Right atrium auricular region (tissue), 2 donors: Measurements from ENCODE around the gene MCM9. TPM values are rescaled to one million over a fixed set of nuclear protein-coding genes. Genes with fewer than 3 reads are reported as not detected.
A peak's percentile ranks its signal among the peaks of the same experiment; 100 is the strongest.

Experiments used
- DNase-seq: peaks from one replicate; pipeline ENCODE4 v3.0.0-alpha.2; 2019; ENCODE audit warnings: low spot score
- H3K27ac ChIP-seq, 2 donors: fragments of 200-600 bp; sonication (generic); 1 replicate in 1 of 2; 2 replicates in 1 of 2; pipeline ENCODE4 v1.5.1; 2016 to 2019
- H3K27me3 ChIP-seq, 2 donors: fragments of 200-600 bp; sonication (generic); one replicate each; pipeline versions ENCODE4 v1.5.1 to v1.6.0; 2017 to 2019
- H3K36me3 ChIP-seq: fragments of 200-600 bp; sonication (generic); one replicate; pipeline ENCODE4 v1.5.1; 2016
- H3K4me1 ChIP-seq, 2 donors: fragments of 200-600 bp; sonication (generic); one replicate each; pipeline versions ENCODE4 v1.5.1 to v1.6.0; 2017 to 2019
- H3K4me3 ChIP-seq, 2 donors: fragments of 200-600 bp; sonication (generic); 1 replicate in 1 of 2; 2 replicates in 1 of 2; pipeline ENCODE4 v1.5.1; 2017 to 2019; ENCODE audit warnings: mild to moderate bottlenecking in 1 of 2, moderate library complexity in 1 of 2
- H3K9me3 ChIP-seq, 2 donors: fragments of 200-600 bp; sonication (generic); one replicate each; pipeline ENCODE4 v1.5.1; 2019
- total RNA-seq, 2 donors: library from RNA; depleted of rRNA; stranded (reverse); fragments of >200 nt; gene quantifications; one replicate each; pipeline ENCODE4 v1.1.0, GENCODE V29; 2016
- TF ChIP-seq, protein P1 (sequence below), 2 donors: fragments of 200-600 bp; sonication (generic); IDR thresholded peaks; one replicate each; pipeline ENCODE4 v1.5.1; 2019; ENCODE audit warnings: antibody characterized with exemption in 2 of 2

The MCM9 gene
- total RNA-seq, 2 donors from 2014 or later: 5.7 to 7.9 TPM

DNA sequence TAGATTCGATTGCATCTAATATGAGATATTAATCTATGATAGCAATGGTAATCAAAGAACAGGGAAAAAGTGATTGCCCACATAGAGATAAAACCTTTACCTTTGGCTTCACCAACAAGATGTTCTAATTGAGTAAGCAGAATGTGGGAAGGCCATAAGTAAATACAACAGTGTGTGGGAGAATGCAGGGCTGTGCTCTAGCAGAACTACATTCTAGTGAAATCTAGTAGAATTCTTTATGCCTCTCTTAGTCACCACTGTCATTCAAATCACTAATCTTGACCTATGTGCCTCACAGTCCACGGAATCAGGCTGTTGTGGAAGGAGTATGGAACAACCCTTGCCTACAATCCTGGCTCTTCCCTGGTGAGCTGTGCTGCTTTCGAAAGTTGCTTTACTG lies 30.4 kb upstream of the MCM9 start:
- Histone ChIP-seq H3K36me3 (no peaks in the 10 kb centered on the region), H3K9me3 (no peaks in the 10 kb centered on the region), H3K4me1 (no peaks in the 10 kb centered on the region), H3K4me3 (no peak overlapping the region), H3K27me3 (no peaks in the 10 kb centered on the region), H3K27ac (no peak overlapping the region)
- no peak for DNase-seq
- TF ChIP-seq, protein P1, sequence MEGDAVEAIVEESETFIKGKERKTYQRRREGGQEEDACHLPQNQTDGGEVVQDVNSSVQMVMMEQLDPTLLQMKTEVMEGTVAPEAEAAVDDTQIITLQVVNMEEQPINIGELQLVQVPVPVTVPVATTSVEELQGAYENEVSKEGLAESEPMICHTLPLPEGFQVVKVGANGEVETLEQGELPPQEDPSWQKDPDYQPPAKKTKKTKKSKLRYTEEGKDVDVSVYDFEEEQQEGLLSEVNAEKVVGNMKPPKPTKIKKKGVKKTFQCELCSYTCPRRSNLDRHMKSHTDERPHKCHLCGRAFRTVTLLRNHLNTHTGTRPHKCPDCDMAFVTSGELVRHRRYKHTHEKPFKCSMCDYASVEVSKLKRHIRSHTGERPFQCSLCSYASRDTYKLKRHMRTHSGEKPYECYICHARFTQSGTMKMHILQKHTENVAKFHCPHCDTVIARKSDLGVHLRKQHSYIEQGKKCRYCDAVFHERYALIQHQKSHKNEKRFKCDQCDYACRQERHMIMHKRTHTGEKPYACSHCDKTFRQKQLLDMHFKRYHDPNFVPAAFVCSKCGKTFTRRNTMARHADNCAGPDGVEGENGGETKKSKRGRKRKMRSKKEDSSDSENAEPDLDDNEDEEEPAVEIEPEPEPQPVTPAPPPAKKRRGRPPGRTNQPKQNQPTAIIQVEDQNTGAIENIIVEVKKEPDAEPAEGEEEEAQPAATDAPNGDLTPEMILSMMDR (IDR thresholded peaks at IDR 0.05): no peak

DNA sequence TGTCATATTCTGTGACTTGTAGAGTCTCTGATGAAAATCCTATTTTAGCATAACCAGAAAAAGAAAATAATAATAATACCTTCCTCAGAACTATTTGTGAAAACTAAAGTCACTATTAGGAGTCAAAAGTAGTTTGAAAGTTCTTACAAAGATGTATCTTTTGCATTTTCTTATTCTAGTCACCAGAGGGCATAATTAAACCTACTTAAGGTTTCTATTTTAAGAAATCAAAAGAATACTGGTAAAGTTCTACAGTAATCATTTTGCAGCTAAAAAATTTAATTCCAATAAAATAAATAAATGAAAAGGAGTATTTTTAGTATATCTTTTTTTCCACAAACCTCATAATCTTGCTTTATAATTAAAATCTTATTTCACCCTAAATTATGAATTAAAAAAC lies 28.0 kb upstream of the MCM9 start:
- TF ChIP-seq, protein P1 (IDR thresholded peaks at IDR 0.05): peak; percentile 27 to 38
- Histone ChIP-seq H3K36me3 (no peaks in the 10 kb centered on the region), H3K27ac (no peak overlapping the region), H3K4me1 (no peaks in the 10 kb centered on the region), H3K4me3 (no peak overlapping the region), H3K27me3 (no peaks in the 10 kb centered on the region), H3K9me3 (no peaks in the 10 kb centered on the region)
- DNase-seq: no peak

DNA sequence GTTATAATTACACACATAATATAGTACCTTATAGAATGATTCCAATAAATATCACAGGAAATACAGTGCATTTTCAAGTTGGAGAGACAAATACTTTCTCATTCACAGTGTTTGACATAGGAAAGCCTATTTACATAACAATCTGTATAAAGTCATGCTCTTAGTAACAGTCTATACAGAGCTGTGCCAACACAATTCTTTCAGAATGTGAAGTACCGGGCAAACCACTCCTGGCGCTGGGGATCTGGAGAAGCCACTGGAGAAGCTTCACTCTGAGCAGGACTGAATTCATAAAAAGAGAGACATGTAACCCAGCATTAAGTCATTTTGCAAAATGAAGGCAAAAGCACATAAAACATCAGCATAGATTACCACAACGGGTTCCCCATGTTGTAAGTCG lies 24.9 kb upstream of the MCM9 start:
- H3K9me3 ChIP-seq: no peaks in the 10 kb centered on the region
- no peaks in the 10 kb centered on the region for H3K4me1 ChIP-seq
- H3K4me3 ChIP-seq: no peak overlapping the region
- H3K27ac ChIP-seq: no peak overlapping the region
- no peaks in the 10 kb centered on the region for H3K36me3 ChIP-seq
- no peak for DNase-seq
- TF ChIP-seq, protein P1 (IDR thresholded peaks at IDR 0.05): no peak
- no peaks in the 10 kb centered on the region for H3K27me3 ChIP-seq

DNA sequence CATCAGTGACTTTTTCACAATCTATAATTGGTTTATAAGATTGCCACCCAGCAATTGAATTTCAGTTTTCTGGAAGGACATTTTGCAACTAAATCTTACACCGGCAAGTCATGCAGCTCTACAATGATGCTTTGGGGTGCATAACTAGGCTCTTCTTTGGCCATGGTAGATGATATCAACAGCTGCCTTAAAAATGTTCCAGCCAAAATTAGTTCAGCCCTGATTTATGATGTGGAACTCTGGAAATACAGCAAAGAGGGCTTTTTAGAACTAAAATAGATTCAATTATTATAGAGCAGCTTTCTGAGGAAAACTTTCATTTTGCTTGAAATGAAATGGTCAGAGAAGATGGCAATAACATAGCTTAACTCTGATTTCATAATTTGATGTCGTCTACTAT lies 18.4 kb upstream of the MCM9 start:
- Histone ChIP-seq H3K4me3 (no peak overlapping the region), H3K9me3 (no peaks in the 10 kb centered on the region), H3K4me1 (no peaks in the 10 kb centered on the region), H3K27ac (no peak overlapping the region), H3K27me3 (no peaks in the 10 kb centered on the region), H3K36me3 (no peaks in the 10 kb centered on the region)
- DNase-seq: no peak
- TF ChIP-seq, protein P1 (IDR thresholded peaks at IDR 0.05): no peak

DNA sequence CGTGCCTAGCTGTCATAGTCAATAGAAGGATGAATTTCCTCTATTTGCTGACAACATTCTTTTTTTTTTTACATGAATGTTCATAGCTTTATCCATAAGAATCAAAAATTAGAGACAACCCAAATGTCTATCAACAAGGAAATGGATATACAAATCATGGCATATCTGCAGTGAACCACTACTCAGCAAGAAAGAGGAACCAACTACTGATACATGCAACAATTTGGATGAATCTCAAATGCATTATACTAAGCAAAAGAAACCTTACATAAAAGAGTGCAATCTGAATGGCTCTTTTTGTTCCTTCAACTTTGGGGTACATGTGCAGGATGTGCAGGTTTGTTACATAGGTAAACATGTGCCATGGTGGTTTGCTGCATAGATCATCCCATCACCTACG lies 17.7 kb upstream of the MCM9 start:
- TF ChIP-seq, protein P1 (IDR thresholded peaks at IDR 0.05): no peak
- Histone ChIP-seq H3K27me3 (no peaks in the 10 kb centered on the region), H3K9me3 (no peaks in the 10 kb centered on the region), H3K36me3 (no peaks in the 10 kb centered on the region), H3K4me1 (no peaks in the 10 kb centered on the region), H3K27ac (no peak overlapping the region), H3K4me3 (no peak overlapping the region)
- no peak for DNase-seq

DNA sequence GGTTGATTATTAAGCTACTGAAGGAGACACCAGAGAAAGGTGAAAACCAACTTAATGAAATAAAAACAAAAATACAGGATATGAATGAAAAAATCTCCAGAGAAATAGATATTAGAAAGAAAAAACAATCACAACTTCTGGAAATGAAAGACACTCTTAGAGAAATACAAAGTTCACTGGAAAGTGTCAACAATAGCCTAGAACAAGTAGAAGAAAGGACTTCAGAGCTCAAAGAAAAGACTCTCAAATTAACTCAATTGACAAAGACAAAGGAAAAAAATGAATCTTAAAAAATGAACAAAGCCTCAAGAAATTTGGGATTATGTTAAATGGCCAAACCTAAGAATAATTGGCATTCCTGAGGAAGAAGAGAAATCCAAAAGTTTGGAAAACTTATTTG lies 10.3 kb upstream of the MCM9 start:
- H3K4me1 ChIP-seq: no peaks in the 10 kb centered on the region
- H3K4me3 ChIP-seq: no peak overlapping the region
- H3K9me3 ChIP-seq: peaks cover 0 to 13% of the 10 kb centered on the region in 2 donors
- no peak overlapping the region for H3K27ac ChIP-seq
- H3K36me3 ChIP-seq: no peaks in the 10 kb centered on the region
- no peaks in the 10 kb centered on the region for H3K27me3 ChIP-seq
- TF ChIP-seq, protein P1 (IDR thresholded peaks at IDR 0.05): no peak
- DNase-seq: no peak
